T-cell (primary cell): Measurements from ENCODE around the gene METTL17. TPM values are rescaled to one million over a fixed set of nuclear protein-coding genes. Genes with fewer than 3 reads are reported as not detected.
A peak's percentile ranks its signal among the peaks of the same experiment; 100 is the strongest.

ENCODE experiments used
- ATAC-seq, 4 experiments: fragments of 200-7000 bp in 3 of 4; fragments of 150-1000 bp in 1 of 4; cut with Tn5 transposase; replicated peaks in 1 of 4; 1 replicate in 3 of 4; 2 replicates in 1 of 4; pipeline ENCODE4 v1.10.0; 2021; ENCODE audit warnings: moderate library complexity in 3 of 4, mild to moderate bottlenecking in 2 of 4, moderate number of reproducible peaks in 1 of 4
- CTCF ChIA-PET, 2 donors: fragments of 300-600 bp; sonication (Branson Sonifier 250); formaldehyde crosslinking; loops; one replicate each; lab custom pipeline; 2022; ENCODE audit warnings: antibody characterized with exemption in 2 of 2; lab: Charles Lee
- POLR2A ChIA-PET, 2 donors: fragments of 300-600 bp; sonication (Branson Sonifier 250); formaldehyde crosslinking; loops; one replicate each; lab custom pipeline; 2022; ENCODE audit warnings: antibody characterized with exemption in 2 of 2; lab: Charles Lee
- DNase-seq, 35 experiments: peaks; one replicate each; pipeline versions ENCODE4 v3.0.0 to v3.0.0-alpha.2; 2013 to 2023
- H3K27ac ChIP-seq: one replicate; pipeline ENCODE4 v1.5.1; 2013; ENCODE audit warnings: low read length
- H3K27me3 ChIP-seq, 2 experiments: replicated peaks in 1 of 2; 1 replicate in 1 of 2; 2 replicates in 1 of 2; pipeline versions ENCODE4 v1.6.1 to v1.7.0; 2013; ENCODE audit warnings: low read length in 1 of 2, mixed read lengths in 1 of 2; ENCODE audit not compliant: control insufficient read depth in 2 of 2, insufficient read depth in 2 of 2; ENCODE audit errors: extremely low read depth in 1 of 2
- H3K36me3 ChIP-seq, 2 donors: 1 replicate in 1 of 2; 2 replicates in 1 of 2; pipeline versions ENCODE4 v1.6.1 to v1.7.0; 2013; ENCODE audit warnings: low read length in 1 of 2; ENCODE audit not compliant: control insufficient read depth in 2 of 2, insufficient read depth in 1 of 2; ENCODE audit errors: extremely low read depth in 1 of 2
- H3K4me1 ChIP-seq, 2 experiments: 1 replicate in 1 of 2; 2 replicates in 1 of 2; pipeline versions ENCODE4 v1.6.1 to v1.7.0; 2013; ENCODE audit warnings: low read length in 2 of 2, mixed read lengths in 1 of 2; ENCODE audit not compliant: insufficient read depth in 2 of 2, control insufficient read depth in 1 of 2; ENCODE audit errors: extremely low read depth in 1 of 2
- H3K4me3 ChIP-seq, 2 donors: 1 replicate in 1 of 2; 2 replicates in 1 of 2; pipeline versions ENCODE4 v1.5.1 to v1.7.0; 2013; ENCODE audit warnings: mild to moderate bottlenecking in 2 of 2, low read length in 1 of 2, moderate library complexity in 1 of 2; ENCODE audit not compliant: control insufficient read depth in 1 of 2; ENCODE audit errors: extremely low read depth in 1 of 2
- H3K9me3 ChIP-seq: 2 replicates; pipeline ENCODE4 v1.7.0; 2013
- H3K27ac Mint-ChIP-seq, 2 donors: one replicate each; pipeline ENCODE4 v1.8.0; 2020 to 2021; ENCODE audit warnings: mild to moderate bottlenecking in 2 of 2, mixed read lengths in 2 of 2
- H3K27me3 Mint-ChIP-seq, 2 donors: one replicate each; pipeline ENCODE4 v1.8.0; 2021 to 2022; ENCODE audit warnings: mixed read lengths in 2 of 2
- H3K36me3 Mint-ChIP-seq: one replicate; pipeline ENCODE4 v1.8.0; 2021; ENCODE audit warnings: mixed read lengths
- H3K4me1 Mint-ChIP-seq, 3 donors: one replicate each; pipeline ENCODE4 v1.8.0; 2020 to 2022; ENCODE audit warnings: mixed read lengths in 3 of 3, mild to moderate bottlenecking in 1 of 3
- H3K4me3 Mint-ChIP-seq, 3 donors: one replicate each; pipeline ENCODE4 v1.8.0; 2020 to 2022; ENCODE audit warnings: mild to moderate bottlenecking in 3 of 3, mixed read lengths in 3 of 3, moderate library complexity in 3 of 3
- H3K9me3 Mint-ChIP-seq, 3 donors: one replicate each; pipeline ENCODE4 v1.8.0; 2020 to 2022; ENCODE audit warnings: mixed read lengths in 3 of 3
- WGBS: methylation state at CpG from one replicate; pipeline ENCODE4 v1.1.5; 2013; ENCODE audit warnings: missing lambda C conversion rate; ENCODE audit not compliant: insufficient coverage; 5-methylcytosine and 5-hydroxymethylcytosine counted together
- total RNA-seq, 35 experiments: library from RNA in 6 of 35; stranded (reverse) in 6 of 35; fragments of 120-200 nt in 1 of 35; gene quantifications; one replicate each; pipeline versions ENCODE4 v1.2.1 to v1.2.4 and lab custom pipeline; 2013 to 2026

METTL17 gene
- total RNA-seq, 5 donors from 2014 or later (not counting 1 experiment from before 2014, with no cell fraction given), result 80.4 to 112 (median 99.0) TPM

DNA sequence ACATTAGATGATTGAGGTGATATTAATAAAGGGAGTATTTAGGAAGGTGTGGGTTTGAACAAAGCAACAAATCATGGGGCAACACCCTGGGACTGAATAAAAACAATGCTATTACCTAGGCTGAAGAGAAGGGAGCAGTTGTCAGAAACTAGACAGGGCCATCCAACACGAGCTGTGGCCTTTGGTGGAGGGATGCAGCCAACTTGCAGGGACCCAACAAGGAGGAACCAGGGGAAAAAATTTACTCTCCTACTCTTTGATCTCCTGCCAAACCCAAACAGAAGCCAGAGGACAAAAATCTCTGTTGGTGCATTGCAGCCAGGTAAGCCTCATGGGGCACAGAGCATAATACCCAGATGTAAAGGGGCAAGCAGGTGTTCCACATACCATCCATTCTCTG is 21.4 kb downstream of the METTL17 start:
- H3K4me1 ChIP-seq, result no peaks in the 10 kb centered on the region
- no peaks in the 10 kb centered on the region for H3K4me1 Mint-ChIP-seq
- H3K27me3 ChIP-seq, result peaks cover 0 to 9% of the 10 kb centered on the region in 2 experiments
- no peak overlapping the region for H3K4me3 ChIP-seq
- ATAC-seq (no peak), DNase-seq (no peak)
- no peak overlapping the region for H3K27ac Mint-ChIP-seq
- no peaks in the 10 kb centered on the region for H3K9me3 ChIP-seq
- H3K9me3 Mint-ChIP-seq, result no peaks in the 10 kb centered on the region
- CTCF ChIA-PET, result interaction anchor here (1.1 to 2.1 kb wide), 5 partner anchors 29 to 94 kb away, joined by 3 to 7 read pairs (median 4); no protein-coding TSS in a partner anchor
- no peak overlapping the region for H3K27ac ChIP-seq
- WGBS, result no CpG with 5 or more reads among the region's 1 CpG
- H3K36me3 ChIP-seq, result no peaks in the 10 kb centered on the region
- H3K36me3 Mint-ChIP-seq, result no peaks in the 10 kb centered on the region
- no peak overlapping the region for H3K4me3 Mint-ChIP-seq
- POLR2A ChIA-PET, result no interaction called here
- H3K27me3 Mint-ChIP-seq, result peaks cover 17 to 25% of the 10 kb centered on the region in 2 donors

DNA sequence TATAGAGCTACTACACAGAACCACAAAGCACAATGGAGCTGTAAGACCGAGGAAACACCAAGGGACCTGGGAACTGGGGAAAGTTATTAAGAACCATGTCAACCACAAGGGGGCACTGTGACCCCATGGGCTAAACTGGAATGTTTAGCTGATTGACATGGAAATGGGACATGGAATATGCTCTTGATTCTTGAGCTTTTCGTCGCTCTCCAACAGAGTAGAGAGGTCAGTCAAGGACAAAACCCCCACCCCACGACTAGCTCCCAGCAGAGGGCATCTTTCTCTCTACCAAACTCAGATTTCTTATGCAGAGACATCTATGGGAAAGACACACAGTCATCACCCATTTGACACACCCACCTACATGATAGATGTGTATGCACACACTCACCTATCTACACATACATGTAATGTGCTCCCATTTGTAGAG is 25.0 kb downstream of the METTL17 start:
- ChIA-PET POLR2A (interaction anchor here (0.6 to 1.4 kb wide), 5 partner anchors 11 to 90 kb away, joined by 3 to 8 read pairs (median 3); no protein-coding TSS in a partner anchor), CTCF (interaction anchor here (0.5 to 5.5 kb wide), 54 partner anchors 8 to 673 kb away, joined by 3 to 111 read pairs (median 4); partner anchors contain the start of genes RNASE13 (in 1 of the 2), RNASE7 (in 1 of the 2), SLC39A2 (in 1 of the 2) and TMEM253 (in 1 of the 2))
- Histone ChIP-seq H3K4me3 (no peak overlapping the region), H3K27ac (no peak overlapping the region), H3K27me3 (peaks cover 0 to 9% of the 10 kb centered on the region in 2 experiments), H3K9me3 (no peaks in the 10 kb centered on the region), H3K36me3 (peaks cover 5 to 12% of the 10 kb centered on the region in 2 donors), H3K4me1 (no peaks in the 10 kb centered on the region)
- peaks cover 24% of the 10 kb centered on the region for H3K36me3 Mint-ChIP-seq
- no peaks in the 10 kb centered on the region for H3K4me1 Mint-ChIP-seq
- WGBS, result 10% methylated on average over 2 of the region's 4 CpGs
- no peak overlapping the region for H3K4me3 Mint-ChIP-seq
- H3K27ac Mint-ChIP-seq, result no peak overlapping the region
- DNase-seq (peak; percentile 23 to 91 (median 73)), ATAC-seq (peak; percentile 68 to 87 (median 79))
- peaks cover 17 to 25% of the 10 kb centered on the region in 2 donors for H3K27me3 Mint-ChIP-seq
- H3K9me3 Mint-ChIP-seq, result no peaks in the 10 kb centered on the region

DNA sequence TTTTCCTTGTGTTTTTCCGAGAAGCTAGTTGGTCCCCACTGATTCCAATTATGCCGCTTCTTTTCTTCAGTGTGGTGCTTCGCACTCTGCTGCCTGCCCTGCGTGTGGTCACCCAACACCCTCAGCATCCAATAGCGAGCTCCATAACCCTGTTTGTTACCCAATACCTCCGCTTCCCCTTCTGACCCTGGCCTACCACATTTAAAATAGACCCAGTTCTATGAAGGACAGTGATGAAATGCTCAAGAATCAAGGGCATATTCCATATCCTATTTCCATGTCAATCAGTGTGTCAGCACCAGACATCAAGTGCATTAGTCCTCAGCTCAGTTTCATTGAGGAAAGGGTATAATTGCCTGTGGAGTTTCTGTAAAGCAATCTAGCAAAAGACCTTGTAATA is 25.5 kb downstream of the METTL17 start:
- no peak overlapping the region for H3K27ac Mint-ChIP-seq
- H3K9me3 Mint-ChIP-seq, result no peaks in the 10 kb centered on the region
- Histone ChIP-seq H3K27ac (no peak overlapping the region), H3K9me3 (no peaks in the 10 kb centered on the region), H3K36me3 (peaks cover 5 to 12% of the 10 kb centered on the region in 2 donors), H3K4me1 (no peaks in the 10 kb centered on the region), H3K27me3 (peaks cover 0 to 9% of the 10 kb centered on the region in 2 experiments), H3K4me3 (no peak overlapping the region)
- H3K36me3 Mint-ChIP-seq, result peaks cover 24% of the 10 kb centered on the region
- no peak overlapping the region for H3K4me3 Mint-ChIP-seq
- CTCF ChIA-PET, result interaction anchor here (0.6 to 5.5 kb wide), 48 partner anchors 8 to 673 kb away, joined by 3 to 111 read pairs (median 5); partner anchors contain the start of genes RNASE13 (in 1 of the 2), RNASE7 (in 1 of the 2), SALL2 (in 1 of the 2) and SLC39A2 (in 1 of the 2)
- ATAC-seq (no peak), DNase-seq (no peak)
- H3K27me3 Mint-ChIP-seq, result peaks cover 17 to 25% of the 10 kb centered on the region in 2 donors
- WGBS, result 78% methylated on average over 6 of the region's 6 CpGs
- H3K4me1 Mint-ChIP-seq, result no peaks in the 10 kb centered on the region
- POLR2A ChIA-PET, result interaction anchor here (1.0 to 1.4 kb wide), 4 partner anchors 11 to 89 kb away, joined by 3 to 8 read pairs (median 4); no protein-coding TSS in a partner anchor

DNA sequence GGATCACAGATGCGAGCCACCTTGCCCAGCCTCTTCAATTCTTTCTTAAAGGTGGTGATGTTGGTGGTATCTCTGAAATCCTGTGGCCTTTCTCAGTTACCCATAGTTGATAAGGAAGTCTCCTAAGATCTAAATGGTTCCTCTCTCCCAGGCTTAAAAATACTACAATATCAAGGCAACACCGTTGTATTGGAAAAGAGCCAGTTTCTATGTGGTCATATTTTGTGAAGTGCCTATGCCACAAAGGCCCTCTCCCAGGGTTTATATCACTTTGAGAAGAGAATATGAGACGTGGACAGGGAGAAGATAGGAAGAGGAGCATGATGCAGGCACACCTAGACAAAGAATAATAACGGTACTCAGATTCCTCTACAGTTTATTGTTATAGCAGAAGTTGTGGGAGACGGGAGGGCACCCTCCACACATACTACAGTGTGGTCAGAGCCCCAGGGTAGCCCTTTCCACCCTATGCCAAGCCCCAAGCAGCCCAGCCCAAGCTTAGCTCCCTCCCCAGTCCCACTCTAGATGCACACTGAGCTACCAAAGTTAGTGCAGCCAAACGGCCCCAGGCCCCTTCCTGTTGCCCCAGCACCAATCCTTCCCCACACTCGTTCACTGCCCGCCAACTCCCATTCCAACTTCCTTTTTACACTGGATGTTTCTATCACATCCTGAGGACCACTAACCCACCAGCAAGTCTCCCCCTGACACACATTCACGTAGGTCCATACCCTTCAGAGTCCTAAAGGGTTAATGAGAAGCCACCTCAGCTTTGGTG is 26.8 kb downstream of the METTL17 start:
- Histone ChIP-seq H3K4me1 (no peaks in the 10 kb centered on the region), H3K9me3 (no peaks in the 10 kb centered on the region), H3K27me3 (peaks cover 0 to 9% of the 10 kb centered on the region in 2 experiments), H3K27ac (no peak overlapping the region), H3K4me3 (no peak overlapping the region), H3K36me3 (peaks cover 5 to 12% of the 10 kb centered on the region in 2 donors)
- ChIA-PET CTCF (interaction anchor here (0.6 to 5.5 kb wide), 13 partner anchors 9 to 537 kb away, joined by 3 to 53 read pairs (median 5); partner anchors contain the start of gene RNASE7 (in 1 of the 2)), POLR2A (no interaction called here)
- Mint-ChIP-seq H3K4me1 (no peaks in the 10 kb centered on the region), H3K36me3 (peaks cover 31% of the 10 kb centered on the region), H3K4me3 (no peak overlapping the region), H3K27ac (no peak overlapping the region), H3K27me3 (peaks cover 13 to 19% of the 10 kb centered on the region in 2 donors), H3K9me3 (no peaks in the 10 kb centered on the region)
- DNase-seq, result no peak
- WGBS, result 66% methylated on average over 3 of the region's 9 CpGs
- ATAC-seq, result no peak

DNA sequence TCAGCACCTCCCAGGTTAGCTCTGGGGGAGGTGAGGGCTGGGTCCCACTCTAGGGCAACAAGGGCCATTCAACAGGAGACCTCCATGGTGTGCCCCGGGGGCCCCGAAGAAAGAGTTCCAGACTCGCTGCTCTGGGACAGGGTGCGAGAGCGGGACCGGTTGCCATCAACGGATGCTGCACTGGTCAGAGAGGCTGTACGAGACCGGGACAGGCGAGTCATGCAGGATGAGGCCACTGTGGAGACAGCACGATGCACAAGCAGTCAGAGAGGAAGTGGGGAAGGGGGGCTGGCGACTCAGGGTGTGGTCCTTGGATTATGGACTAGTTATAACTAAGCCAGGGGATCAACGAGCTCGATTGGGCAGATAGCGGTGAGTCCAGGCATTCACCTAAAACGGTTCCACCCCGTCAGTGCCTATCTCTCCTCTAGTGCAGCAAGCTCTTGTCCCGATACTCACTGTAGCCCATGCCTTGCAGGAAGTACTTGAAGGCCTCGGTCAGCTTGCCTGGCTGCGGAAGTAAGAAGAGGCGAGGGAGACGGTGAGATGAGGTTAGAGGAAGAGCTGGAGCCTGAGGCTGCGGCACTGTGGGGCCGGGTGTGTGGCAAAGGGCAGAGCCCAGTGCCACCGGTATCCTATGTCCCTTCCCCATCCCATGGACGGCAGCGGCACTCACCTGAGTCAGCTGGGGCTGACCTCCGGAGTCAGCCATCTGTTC is 27.9 kb downstream of the METTL17 start:
- H3K9me3 Mint-ChIP-seq, result no peaks in the 10 kb centered on the region
- CTCF ChIA-PET, result interaction anchor here (1.1 to 5.5 kb wide), 4 partner anchors 23 to 86 kb away, joined by 3 to 53 read pairs (median 28); partner anchors contain the start of gene RNASE7 (in 1 of the 2)

More for the DNA sequence above, 27.9 kb downstream of the METTL17 start:
- Mint-ChIP-seq H3K27ac (no peak overlapping the region), H3K4me3 (no peak overlapping the region), H3K27me3 (peaks cover 4 to 10% of the 10 kb centered on the region in 2 donors), H3K36me3 (peaks cover 35% of the 10 kb centered on the region), H3K4me1 (peaks cover 0 to 6% (median 2%) of the 10 kb centered on the region in 3 donors)
- Histone ChIP-seq H3K4me3 (no peak overlapping the region), H3K9me3 (no peaks in the 10 kb centered on the region), H3K27ac (no peak overlapping the region), H3K36me3 (peaks cover 5 to 12% of the 10 kb centered on the region in 2 donors), H3K4me1 (no peaks in the 10 kb centered on the region), H3K27me3 (peaks cover 0 to 5% of the 10 kb centered on the region in 2 experiments)
- POLR2A ChIA-PET, result interaction anchor here in 1 of 2 donors (1.0 kb wide), 1 partner anchor 62 kb away, joined by 3 read pairs; no protein-coding TSS in a partner anchor
- ATAC-seq (no peak), DNase-seq (no peak)
- WGBS, result 95% methylated on average over 13 of the region's 28 CpGs
